Neural cell (in vitro differentiated cells): ENCODE data around the gene SLC7A1. TPM values are rescaled to one million over a fixed set of nuclear protein-coding genes. Genes with fewer than 3 reads are reported as not detected.

ENCODE experiments used
- H2AFZ ChIP-seq: fragments of 200-600, 300-800 bp; sonication (generic), shearing (Covaris generic); 2 replicates; pipeline ENCODE4 v1.6.0; 2014; ENCODE audit warnings: low read depth, mild to moderate bottlenecking, antibody characterized with exemption, low read length, moderate library complexity
- H3F3A ChIP-seq: fragments of 200-600 bp; shearing (Covaris generic); 2 replicates; pipeline ENCODE4 v1.6.1; 2016; ENCODE audit warnings: mild to moderate bottlenecking, moderate library complexity, mixed read lengths, antibody characterized with exemption, low read length; ENCODE audit not compliant: insufficient read depth, poor library complexity, severe bottlenecking
- H3K27ac ChIP-seq: fragments of 200-600, 300-800 bp; sonication (generic), shearing (Covaris generic); 2 replicates; pipeline ENCODE4 v1.5.1; 2014; ENCODE audit warnings: mild to moderate bottlenecking, low read length, moderate library complexity
- H3K27me3 ChIP-seq: fragments of 300-800, 200-600 bp; sonication (generic), shearing (Covaris generic); 2 replicates; pipeline ENCODE4 v1.6.0; 2014; ENCODE audit warnings: mild to moderate bottlenecking, low read depth, low read length, moderate library complexity; ENCODE audit not compliant: insufficient read depth
- H3K36me3 ChIP-seq: fragments of 300-800, 200-600 bp; sonication (generic), shearing (Covaris generic); 2 replicates; pipeline ENCODE4 v1.5.1; 2014; ENCODE audit warnings: mild to moderate bottlenecking, antibody characterized with exemption, low read length, moderate library complexity; ENCODE audit not compliant: insufficient read depth
- H3K4me2 ChIP-seq: fragments of 300-800, 200-600 bp; sonication (generic), shearing (Covaris generic); 2 replicates; pipeline ENCODE4 v1.6.0; 2014; ENCODE audit warnings: mild to moderate bottlenecking, low read length
- H3K4me3 ChIP-seq: fragments of 300-800, 200-600 bp; sonication (generic), shearing (Covaris generic); 2 replicates; pipeline ENCODE4 v1.5.1; 2014; ENCODE audit warnings: mild to moderate bottlenecking, low read length, moderate library complexity
- H3K79me2 ChIP-seq: fragments of 200-600 bp; shearing (Covaris generic); replicated peaks from 2 replicates; pipeline ENCODE4 v1.6.0; 2014; ENCODE audit warnings: mild to moderate bottlenecking, low read length, moderate library complexity; ENCODE audit not compliant: insufficient read depth
- H3K9ac ChIP-seq: fragments of 300-800, 200-600 bp; sonication (generic), shearing (Covaris generic); 2 replicates; pipeline ENCODE4 v1.6.1; 2016; ENCODE audit warnings: mild to moderate bottlenecking, low read length, mixed read lengths
- H3K9me2 ChIP-seq: fragments of 200-600 bp; shearing (Covaris generic); 2 replicates; pipeline ENCODE4 v1.6.1; 2016; ENCODE audit warnings: mild to moderate bottlenecking, low read length, mixed read lengths; ENCODE audit not compliant: insufficient read depth
- H3K9me3 ChIP-seq: fragments of 200-600, 300-800 bp; sonication (generic), shearing (Covaris generic); 2 replicates; pipeline ENCODE4 v1.6.1; 2016; ENCODE audit warnings: mild to moderate bottlenecking, mixed run types, low read length, moderate library complexity, mixed read lengths
- H4K20me1 ChIP-seq: fragments of 200-600 bp; shearing (Covaris generic); 2 replicates; pipeline ENCODE4 v1.6.1; 2016; ENCODE audit warnings: mild to moderate bottlenecking, mixed run types; ENCODE audit not compliant: insufficient read depth
- CTCF ChIP-seq: fragments of 450-650 bp; IDR thresholded peaks from 2 replicates; pipeline ENCODE4 v1.5.1; 2014; ENCODE audit warnings: antibody characterized with exemption, mild to moderate bottlenecking, moderate library complexity; ENCODE audit not compliant: poor library complexity, severe bottlenecking
- EP300 ChIP-seq: fragments of 450-650 bp; conservative IDR thresholded peaks from 2 replicates; pipeline ENCODE4 v1.6.1; 2014; ENCODE audit warnings: antibody characterized with exemption, mild to moderate bottlenecking, moderate library complexity; ENCODE audit not compliant: poor library complexity, severe bottlenecking
- EZH2 ChIP-seq: fragments of 200-600, 300-800 bp; shearing (Covaris generic), sonication (generic); IDR thresholded peaks from 2 replicates; pipeline ENCODE4 v1.6.1; 2014; ENCODE audit warnings: antibody characterized with exemption, low read length, borderline replicate concordance, mild to moderate bottlenecking; ENCODE audit not compliant: insufficient read depth, poor library complexity, severe bottlenecking
- MXI1 ChIP-seq: fragments of 450-650 bp; conservative IDR thresholded peaks from 2 replicates; pipeline ENCODE4 v1.6.1; 2014; ENCODE audit warnings: antibody characterized with exemption, mild to moderate bottlenecking; ENCODE audit not compliant: poor library complexity, severe bottlenecking
- POLR2AphosphoS5 ChIP-seq: IDR thresholded peaks from 2 replicates; pipeline ENCODE4 v1.6.1; 2012
- RAD21 ChIP-seq: fragments of 450-650 bp; conservative IDR thresholded peaks from 2 replicates; pipeline ENCODE4 v1.6.1; 2014; ENCODE audit warnings: antibody characterized with exemption, mild to moderate bottlenecking, moderate library complexity
- SMC3 ChIP-seq: fragments of 450-650 bp; conservative IDR thresholded peaks from 2 replicates; pipeline ENCODE4 v1.6.1; 2014; ENCODE audit warnings: antibody characterized with exemption, mild to moderate bottlenecking, moderate library complexity; ENCODE audit not compliant: poor library complexity
- TAF1 ChIP-seq: IDR thresholded peaks from 2 replicates; pipeline ENCODE4 v1.6.1; 2012; ENCODE audit warnings: low read depth
- polyA plus RNA-seq: library from polyadenylated mRNA; depleted of rRNA; stranded (reverse); fragments of >200 nt; gene quantifications from 2 replicates; pipeline ENCODE4 v1.2.3, GENCODE V29; 2014
- TF ChIP-seq, protein P1 (sequence below): IDR thresholded peaks from 2 replicates; pipeline ENCODE4 v1.6.1; 2012; ENCODE audit warnings: borderline replicate concordance

Gene SLC7A1
- polyA plus RNA-seq, 1 donor from 2014 or later: 2.6 TPM

DNA sequence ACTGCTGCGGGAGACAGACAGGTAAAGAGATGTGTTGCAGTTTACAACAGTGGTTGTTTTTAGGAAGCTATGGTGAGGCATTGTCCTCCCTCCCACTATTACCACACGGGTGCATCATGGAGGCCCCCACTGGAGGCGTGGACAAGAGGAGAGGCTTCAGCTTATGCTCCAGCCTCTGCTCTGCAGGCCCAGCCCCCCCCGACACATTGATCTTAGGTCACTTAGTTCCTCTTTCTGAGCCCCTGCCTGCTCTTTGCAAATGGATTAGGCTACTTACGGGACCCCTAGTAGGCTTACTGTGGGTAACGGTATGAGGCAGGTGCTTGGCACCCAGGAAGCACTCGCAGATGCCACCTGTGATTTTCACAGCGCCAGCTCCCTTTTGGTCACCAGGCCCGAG lies 123.9 kb downstream of the SLC7A1 start:
- H3K4me2 ChIP-seq: no peak overlapping the region
- no peak overlapping the region for H3K27ac ChIP-seq
- no peaks in the 10 kb centered on the region for H3K36me3 ChIP-seq
- H3K9me2 ChIP-seq: no peaks in the 10 kb centered on the region
- no peaks in the 10 kb centered on the region for H4K20me1 ChIP-seq
- H3K79me2 ChIP-seq: no peaks in the 10 kb centered on the region
- no peaks in the 10 kb centered on the region for H3K9me3 ChIP-seq
- no peaks in the 10 kb centered on the region for H3K27me3 ChIP-seq
- no peaks in the 10 kb centered on the region for H3F3A ChIP-seq
- no peak overlapping the region for H2AFZ ChIP-seq
- H3K4me3 ChIP-seq: no peak overlapping the region
- no peak for TF ChIP-seq EZH2
- TF ChIP-seq, protein P1, sequence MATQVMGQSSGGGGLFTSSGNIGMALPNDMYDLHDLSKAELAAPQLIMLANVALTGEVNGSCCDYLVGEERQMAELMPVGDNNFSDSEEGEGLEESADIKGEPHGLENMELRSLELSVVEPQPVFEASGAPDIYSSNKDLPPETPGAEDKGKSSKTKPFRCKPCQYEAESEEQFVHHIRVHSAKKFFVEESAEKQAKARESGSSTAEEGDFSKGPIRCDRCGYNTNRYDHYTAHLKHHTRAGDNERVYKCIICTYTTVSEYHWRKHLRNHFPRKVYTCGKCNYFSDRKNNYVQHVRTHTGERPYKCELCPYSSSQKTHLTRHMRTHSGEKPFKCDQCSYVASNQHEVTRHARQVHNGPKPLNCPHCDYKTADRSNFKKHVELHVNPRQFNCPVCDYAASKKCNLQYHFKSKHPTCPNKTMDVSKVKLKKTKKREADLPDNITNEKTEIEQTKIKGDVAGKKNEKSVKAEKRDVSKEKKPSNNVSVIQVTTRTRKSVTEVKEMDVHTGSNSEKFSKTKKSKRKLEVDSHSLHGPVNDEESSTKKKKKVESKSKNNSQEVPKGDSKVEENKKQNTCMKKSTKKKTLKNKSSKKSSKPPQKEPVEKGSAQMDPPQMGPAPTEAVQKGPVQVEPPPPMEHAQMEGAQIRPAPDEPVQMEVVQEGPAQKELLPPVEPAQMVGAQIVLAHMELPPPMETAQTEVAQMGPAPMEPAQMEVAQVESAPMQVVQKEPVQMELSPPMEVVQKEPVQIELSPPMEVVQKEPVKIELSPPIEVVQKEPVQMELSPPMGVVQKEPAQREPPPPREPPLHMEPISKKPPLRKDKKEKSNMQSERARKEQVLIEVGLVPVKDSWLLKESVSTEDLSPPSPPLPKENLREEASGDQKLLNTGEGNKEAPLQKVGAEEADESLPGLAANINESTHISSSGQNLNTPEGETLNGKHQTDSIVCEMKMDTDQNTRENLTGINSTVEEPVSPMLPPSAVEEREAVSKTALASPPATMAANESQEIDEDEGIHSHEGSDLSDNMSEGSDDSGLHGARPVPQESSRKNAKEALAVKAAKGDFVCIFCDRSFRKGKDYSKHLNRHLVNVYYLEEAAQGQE: no peak
- H3K9ac ChIP-seq: no peak overlapping the region

GRCh38 chr13:29465741-29466293 lies 129.7 kb downstream of the SLC7A1 start:
- H3K27me3 ChIP-seq: no peaks in the 10 kb centered on the region
- no peak overlapping the region for H3K4me3 ChIP-seq
- no peaks in the 10 kb centered on the region for H4K20me1 ChIP-seq
- H2AFZ ChIP-seq: no peak overlapping the region
- H3K9ac ChIP-seq: no peak overlapping the region
- H3K79me2 ChIP-seq: no peaks in the 10 kb centered on the region
- H3F3A ChIP-seq: no peaks in the 10 kb centered on the region
- no peak overlapping the region for H3K27ac ChIP-seq
- no peaks in the 10 kb centered on the region for H3K9me3 ChIP-seq
- no peak overlapping the region for H3K4me2 ChIP-seq
- H3K36me3 ChIP-seq: no peaks in the 10 kb centered on the region
- no peaks in the 10 kb centered on the region for H3K9me2 ChIP-seq
- TF ChIP-seq CTCF (no peak), EZH2 (no peak), TAF1 (no peak), SMC3 (no peak), MXI1 (no peak), RAD21 (no peak), POLR2AphosphoS5 (no peak), EP300 (no peak)
- TF ChIP-seq, protein P1: no peak
